ENCODE measurements around the gene SH3GL1. TPM values are rescaled to one million over a fixed set of nuclear protein-coding genes. Genes with fewer than 3 reads are reported as not detected.

The SH3GL1 gene, protein sequence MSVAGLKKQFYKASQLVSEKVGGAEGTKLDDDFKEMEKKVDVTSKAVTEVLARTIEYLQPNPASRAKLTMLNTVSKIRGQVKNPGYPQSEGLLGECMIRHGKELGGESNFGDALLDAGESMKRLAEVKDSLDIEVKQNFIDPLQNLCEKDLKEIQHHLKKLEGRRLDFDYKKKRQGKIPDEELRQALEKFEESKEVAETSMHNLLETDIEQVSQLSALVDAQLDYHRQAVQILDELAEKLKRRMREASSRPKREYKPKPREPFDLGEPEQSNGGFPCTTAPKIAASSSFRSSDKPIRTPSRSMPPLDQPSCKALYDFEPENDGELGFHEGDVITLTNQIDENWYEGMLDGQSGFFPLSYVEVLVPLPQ
- 24.2 TPM for polyA plus RNA-seq (2012; ENCODE audit: insufficient read depth, insufficient read length)

DNA sequence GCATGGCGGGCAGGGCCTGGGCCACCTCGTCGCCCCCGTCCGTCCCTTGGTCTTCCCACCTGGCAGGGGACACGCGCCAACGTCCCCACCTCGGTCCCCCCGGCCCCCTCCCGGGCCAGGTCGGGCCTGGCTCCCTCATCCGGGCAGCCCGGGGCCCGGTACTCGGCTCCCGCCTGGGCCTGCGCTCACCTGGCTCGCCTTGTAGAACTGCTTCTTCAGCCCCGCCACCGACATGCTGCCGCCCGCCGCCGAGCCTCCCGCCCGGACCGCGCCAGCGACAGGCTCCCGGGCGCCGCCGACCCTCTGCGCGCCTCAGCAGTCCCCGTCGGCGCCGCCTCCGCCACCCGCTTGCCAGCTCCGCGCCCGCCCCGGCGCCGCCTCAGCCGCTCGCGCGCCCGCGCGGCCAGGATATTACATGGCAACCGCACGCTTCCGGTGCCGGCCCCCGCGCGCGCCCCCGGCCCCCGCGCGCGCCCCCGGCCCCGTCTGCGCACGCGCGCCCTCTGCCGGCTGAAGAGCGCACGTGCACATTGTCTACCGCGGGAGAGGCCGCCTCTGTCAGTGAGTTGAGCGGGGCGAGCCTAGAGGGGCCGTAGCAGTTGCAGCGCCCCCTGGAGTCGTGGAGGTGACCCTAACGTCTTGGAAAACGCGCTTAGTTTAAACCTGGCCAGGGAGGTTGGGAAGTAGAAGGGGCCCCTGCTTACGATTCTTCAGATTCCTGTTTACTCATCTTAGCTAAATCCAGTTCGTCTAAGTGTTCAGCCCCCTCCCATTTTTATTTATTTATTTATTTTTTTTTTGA is at the start of gene SH3GL1:
TSS of gene SH3GL1 (minus strand) at position 413 of the 802 bp plus-strand sequence. CDS start at position 234, 179 bp downstream.
- H3K4me3 ChIP-seq (ENCODE audit: low read length): peak within 1 kb of the TSS; percentile 59
- peak; percentile 90 for DNase-seq (ENCODE audit: low read depth, low spot score)

- no peak for DNase-seq (ENCODE audit: low read depth, low spot score)
- no peak overlapping the region for H3K4me3 ChIP-seq (ENCODE audit: low read length)
These were observed 49.3 kb upstream of the SH3GL1 start for GRCh38 chr19:4449639-4450028.

DNA sequence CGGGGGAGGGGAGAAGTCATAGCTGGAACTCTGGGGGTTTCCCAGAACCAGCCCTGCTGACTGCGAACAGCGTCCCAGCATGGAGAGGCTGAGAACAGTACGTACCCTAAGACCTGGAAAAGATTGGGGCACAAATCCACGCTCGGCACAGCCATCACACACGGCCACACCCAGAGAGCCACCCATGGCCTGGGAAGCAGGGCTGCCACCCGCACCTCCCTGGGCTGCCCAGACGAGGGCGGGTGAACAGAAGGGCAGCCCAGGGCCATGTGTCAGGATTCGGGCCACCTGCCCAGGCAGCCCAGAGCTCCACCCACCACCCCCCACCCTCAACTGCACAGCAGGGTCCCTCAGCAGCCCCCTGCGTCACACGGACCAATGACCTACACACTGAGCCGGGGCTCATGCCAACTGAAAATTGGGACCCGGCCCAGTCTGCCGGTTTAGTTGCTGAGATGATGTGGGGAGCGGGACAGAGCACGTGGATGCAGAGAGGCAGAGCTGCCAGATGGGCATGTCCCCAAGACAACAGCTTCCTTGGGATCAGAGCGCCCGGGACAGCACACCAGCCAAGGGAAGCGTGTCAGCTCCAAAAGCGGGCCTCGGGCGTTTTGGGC is 48.8 kb upstream of the SH3GL1 start:
- no peak overlapping the region for H3K4me3 ChIP-seq (ENCODE audit: low read length)
- DNase-seq (ENCODE audit: low read depth, low spot score): no peak

DNA sequence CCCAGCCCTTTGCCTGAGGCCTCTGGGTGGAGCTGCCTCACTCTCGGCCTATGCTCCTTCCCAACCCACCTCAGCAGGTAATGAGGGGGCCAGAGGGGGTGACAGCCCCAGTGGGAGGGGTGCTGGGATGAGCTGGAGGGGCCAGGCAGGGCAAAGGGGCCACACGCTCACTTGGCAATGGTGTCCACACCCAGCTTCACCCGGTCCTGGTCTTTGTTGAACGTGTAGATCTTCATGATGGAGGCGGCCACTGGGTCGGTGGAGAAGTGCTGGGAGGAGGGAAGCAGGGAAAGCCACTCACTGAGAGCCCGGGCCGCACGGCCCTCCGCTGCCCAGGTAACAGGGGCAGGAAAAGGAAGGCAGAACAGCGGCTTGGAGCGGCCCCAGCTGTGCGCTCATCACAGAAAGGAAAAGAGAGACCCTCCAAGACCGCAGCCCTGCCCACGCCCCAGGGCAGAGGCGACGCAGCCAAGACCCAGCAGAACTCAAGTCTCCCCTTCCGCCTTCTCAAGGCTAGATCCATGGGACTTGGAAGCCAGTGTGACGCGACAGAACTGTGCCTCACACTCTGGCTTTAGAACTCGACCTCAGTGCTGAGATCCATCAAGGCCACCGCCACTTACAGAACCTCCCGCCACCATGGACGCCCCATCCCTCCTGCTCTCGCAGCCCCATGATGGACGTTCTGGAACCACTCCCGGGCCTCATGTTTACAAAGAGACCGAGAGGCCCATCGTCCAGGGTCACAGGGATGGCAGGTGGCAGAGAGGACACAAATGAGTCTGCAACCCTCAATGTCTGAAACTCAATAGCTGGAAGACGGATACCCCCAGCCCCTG is 48.0 kb upstream of the SH3GL1 start:
- H3K4me3 ChIP-seq (ENCODE audit: low read length): no peak overlapping the region
- DNase-seq (ENCODE audit: low read depth, low spot score): no peak

DNA sequence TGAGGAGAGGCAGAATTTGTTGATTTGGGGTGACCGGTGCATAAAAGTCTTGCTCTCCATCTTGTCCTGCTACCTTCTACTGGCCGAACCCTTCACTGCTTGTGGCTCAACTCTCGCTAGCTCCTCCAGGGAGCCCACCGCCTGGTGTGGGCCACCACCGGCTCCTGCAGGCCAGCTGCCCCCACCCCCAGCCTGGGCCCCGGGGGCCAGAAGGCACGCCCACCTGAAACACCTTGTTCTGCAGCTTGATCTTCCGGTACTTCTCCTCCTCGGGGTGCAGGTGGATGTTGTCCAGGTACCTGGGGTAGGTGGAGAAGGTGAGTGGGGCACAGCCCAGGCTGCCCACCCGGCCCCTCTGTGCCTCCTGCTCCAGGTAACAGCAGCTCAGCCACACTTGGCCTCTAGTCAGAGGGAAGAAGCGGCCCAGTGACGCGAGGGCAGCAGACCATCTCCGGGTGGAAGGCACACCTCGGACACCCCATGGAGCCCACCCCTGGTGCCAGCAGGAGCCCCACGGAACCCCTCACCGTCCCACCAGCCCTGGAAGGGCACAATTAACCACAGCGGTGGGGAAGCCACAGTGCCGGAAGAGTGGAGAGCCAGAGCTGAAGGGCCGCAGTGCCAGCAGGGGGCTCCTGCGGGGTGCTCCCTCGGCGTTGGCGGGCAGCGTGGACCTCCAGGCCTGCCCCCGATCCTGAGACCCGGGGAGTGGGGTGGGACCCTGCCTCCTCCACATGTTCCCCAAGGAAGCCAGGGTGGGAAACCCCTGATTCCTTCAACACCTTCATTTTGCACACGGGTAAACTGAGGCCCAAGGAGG is 47.2 kb upstream of the SH3GL1 start:
- DNase-seq (ENCODE audit: low read depth, low spot score): no peak
- H3K4me3 ChIP-seq (ENCODE audit: low read length): no peak overlapping the region

DNA sequence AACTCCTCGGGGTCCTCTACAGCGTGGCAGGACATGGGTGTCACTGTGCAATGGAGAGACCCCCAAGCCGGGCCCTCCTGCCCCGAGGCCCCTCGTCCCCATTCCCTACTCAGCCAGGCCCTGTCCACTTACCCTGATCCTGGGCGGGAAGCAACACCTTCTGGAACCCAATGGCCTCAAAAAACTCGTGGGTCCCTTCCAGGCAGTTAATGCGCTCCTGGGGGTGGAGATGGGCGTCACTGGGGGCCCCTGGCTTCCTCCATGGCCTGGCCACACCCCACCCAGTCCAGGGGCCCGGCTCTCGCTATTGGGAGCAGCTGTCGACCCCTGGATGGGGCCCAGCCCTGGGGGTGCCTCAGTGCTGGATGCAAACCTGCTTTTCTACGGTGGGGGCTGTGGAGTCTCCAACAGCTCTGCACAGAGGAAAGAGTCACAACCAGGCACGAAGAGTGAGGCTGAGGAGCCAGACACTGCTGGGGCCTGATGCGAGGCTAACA is 46.4 kb upstream of the SH3GL1 start:
- DNase-seq (ENCODE audit: low read depth, low spot score): no peak
- H3K4me3 ChIP-seq (ENCODE audit: low read length): no peak overlapping the region

DNA sequence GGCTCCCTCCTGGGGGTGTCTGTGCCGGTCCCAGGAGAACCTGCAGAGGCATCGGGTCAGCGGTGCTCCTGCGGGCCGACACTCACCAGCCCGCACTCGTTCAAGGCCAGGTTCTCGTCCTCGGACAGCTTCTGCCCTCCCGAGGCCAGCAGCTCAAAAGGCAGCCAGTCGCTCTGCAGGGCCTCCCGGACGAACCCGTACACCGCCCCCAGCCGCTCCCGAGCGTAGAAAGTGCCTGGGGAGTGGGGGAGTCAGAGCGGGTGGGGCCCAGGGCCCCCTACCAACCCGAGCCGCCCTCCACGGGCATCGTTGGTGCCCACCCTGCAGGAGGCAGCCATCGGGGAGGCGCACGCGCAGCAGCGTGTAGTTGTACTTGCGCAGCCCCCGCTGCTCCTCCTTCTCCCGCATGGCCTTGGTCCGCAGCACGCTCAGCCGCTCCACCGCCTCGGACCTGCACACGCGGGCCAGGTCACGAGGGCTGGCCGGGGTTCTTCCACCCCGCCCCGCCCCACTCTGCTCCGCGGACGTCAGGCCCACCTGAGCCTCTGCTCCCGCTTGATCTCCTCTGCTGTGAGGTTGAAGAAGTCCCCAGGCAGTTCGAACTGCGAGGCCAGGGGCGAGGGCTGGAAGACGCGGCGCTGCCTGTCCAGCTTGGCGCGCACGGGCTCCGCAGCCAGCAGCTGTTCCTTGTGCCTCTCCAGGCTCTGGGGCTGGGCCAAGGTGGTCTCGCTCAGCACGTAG is 45.8 kb upstream of the SH3GL1 start:
- H3K4me3 ChIP-seq (ENCODE audit: low read length): no peak overlapping the region
- no peak for DNase-seq (ENCODE audit: low read depth, low spot score)

DNA sequence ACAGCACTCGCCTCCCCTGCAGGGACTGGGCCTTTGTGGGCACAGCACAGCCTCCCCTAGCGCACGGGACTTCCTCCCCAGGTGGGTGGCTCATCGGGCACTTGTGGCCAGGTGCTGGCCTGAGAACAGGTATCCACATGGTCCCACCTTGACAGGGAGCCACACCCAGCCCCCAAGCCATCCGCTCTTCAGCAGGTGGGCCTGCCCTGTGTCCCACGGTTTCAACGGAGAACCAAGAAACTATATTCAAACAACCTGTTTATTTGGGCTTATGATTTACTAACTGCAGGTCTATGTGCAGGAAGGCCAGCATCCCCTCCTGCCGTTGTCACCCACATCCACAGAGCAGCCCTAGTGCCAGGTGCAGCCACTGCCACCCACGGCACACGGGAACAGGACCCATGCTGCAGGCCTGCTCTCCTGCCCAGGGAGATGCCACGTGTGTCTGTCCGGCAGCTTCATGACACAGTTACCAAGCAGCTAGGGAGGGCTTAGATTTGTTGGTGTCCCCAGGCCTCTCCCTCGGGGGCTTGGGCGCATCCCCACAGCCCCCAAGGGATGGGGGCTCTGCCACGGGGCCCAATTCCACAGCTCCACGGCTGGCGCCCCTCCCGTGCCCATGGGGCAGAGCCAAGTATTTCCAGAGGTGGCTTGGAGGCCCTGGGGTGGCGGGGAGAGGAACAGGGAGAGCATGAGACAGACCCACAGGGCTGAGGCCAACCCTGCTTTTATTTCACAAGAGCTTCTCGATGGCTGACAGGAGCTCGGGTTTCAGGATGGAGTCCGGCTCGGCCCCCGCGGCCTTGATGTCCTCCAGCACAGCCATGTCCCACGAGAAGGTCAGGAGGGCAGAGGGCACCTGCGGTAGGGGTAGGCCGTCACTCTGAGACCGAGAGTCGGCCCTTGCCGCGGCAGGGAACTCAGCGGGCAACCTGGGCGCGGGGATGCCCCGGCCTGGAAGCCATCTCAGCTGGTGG is 44.7 kb upstream of the SH3GL1 start:
- H3K4me3 ChIP-seq (ENCODE audit: low read length): no peak overlapping the region
- DNase-seq (ENCODE audit: low read depth, low spot score): no peak

- no peak overlapping the region for H3K4me3 ChIP-seq (ENCODE audit: low read length)
- no peak for DNase-seq (ENCODE audit: low read depth, low spot score)
These were observed 43.8 kb upstream of the SH3GL1 start for GRCh38 chr19:4443966-4444764.

DNA sequence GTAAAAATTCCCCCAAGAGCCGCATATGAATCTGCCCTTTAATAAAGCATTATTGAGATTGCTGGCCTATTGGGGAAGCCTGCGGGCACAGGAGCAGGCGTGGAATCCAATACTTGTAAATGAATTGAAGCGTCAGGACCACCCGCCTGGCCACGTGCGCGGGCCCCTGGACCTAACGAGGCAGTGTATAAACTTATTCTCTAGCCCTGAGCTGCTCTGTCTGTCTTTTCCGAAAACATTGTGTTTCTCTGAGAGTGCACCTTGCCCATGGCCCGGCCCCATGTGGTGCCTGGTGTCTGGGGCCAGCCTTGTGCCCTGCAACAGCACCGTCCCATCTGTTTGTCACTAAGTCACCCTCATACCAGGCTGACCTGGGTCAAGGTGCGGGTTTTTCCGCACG is 42.8 kb upstream of the SH3GL1 start:
- no peak for DNase-seq (ENCODE audit: low read depth, low spot score)
- H3K4me3 ChIP-seq (ENCODE audit: low read length): no peak overlapping the region

- no peak overlapping the region for H3K4me3 ChIP-seq (ENCODE audit: low read length)
- no peak for DNase-seq (ENCODE audit: low read depth, low spot score)
These were observed 42.4 kb upstream of the SH3GL1 start for GRCh38 chr19:4442819-4443146.

- DNase-seq (ENCODE audit: low read depth, low spot score): no peak
These were observed 41.9 kb upstream of the SH3GL1 start for GRCh38 chr19:4441994-4442818.

DNA sequence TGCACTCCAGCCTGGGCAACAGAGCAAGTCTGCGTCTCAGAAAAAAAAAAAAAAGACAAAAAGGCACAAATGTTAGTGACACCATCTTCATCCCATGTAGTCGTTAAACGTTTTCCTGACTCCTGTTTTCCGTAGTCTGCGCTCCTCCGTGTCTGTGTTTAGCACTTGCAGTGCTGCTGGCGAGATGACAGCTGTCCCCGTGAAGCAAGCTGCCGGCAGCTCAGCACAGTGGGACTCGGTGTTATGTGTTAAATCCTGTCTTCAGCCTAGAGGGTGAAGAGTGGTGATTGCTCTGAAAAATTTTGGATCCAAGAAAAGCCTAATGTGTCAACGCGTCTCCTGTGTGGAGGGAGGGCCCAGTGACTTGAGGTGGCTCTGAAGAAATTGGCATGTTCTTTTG is 38.9 kb upstream of the SH3GL1 start:
- no peak for DNase-seq (ENCODE audit: low read depth, low spot score)
- H3K4me3 ChIP-seq (ENCODE audit: low read length): no peak overlapping the region

More at GRCh38 chr19:4441994-4442818, 41.9 kb upstream of the SH3GL1 start:
- no peak overlapping the region for H3K4me3 ChIP-seq (ENCODE audit: low read length)

- no peak for DNase-seq (ENCODE audit: low read depth, low spot score)
- no peak overlapping the region for H3K4me3 ChIP-seq (ENCODE audit: low read length)
These were observed 36.8 kb upstream of the SH3GL1 start for GRCh38 chr19:4437103-4437502.

- DNase-seq (ENCODE audit: low read depth, low spot score): no peak
- no peak overlapping the region for H3K4me3 ChIP-seq (ENCODE audit: low read length)
These were observed 35.9 kb upstream of the SH3GL1 start for GRCh38 chr19:4436231-4436630.
